HG03442 (cell line): ENCODE data around the gene CACNA1C.

Experiments
- ATAC-seq: cut with Tn5 transposase; IDR thresholded peaks from one replicate; pipeline ENCODE4 v1.9.1; 2021; ENCODE audit warnings: mild to moderate bottlenecking, moderate library complexity; ENCODE audit not compliant: unreplicated experiment

The CACNA1C gene

GRCh38 chr12:2586156-2587038 is 533.6 kb downstream of the CACNA1C start:
- ATAC-seq, result no peak

DNA sequence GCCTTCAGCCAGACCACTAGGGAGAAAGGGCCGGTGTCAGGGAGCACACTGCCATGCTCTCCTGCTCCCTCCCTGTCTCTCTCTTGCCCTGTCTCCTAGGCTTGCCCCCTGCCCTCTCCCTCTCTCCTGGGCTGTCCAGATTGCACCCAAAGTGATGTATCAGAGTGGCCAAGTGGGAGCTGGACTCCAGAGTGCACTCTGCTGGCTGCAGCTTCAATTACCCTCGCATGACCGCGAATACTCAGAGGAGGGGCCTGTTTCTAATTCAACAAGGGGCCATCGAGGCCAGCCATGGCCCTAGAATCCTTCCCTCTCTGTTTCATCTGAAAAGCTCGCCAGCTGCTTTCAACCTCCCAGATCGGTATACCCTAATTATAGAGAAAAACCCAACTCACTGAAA is 535.6 kb downstream of the CACNA1C start:
- ATAC-seq, result no peak

- ATAC-seq, result no peak
Observed at GRCh38 chr12:2589381-2589780, 536.6 kb downstream of the CACNA1C start.

DNA sequence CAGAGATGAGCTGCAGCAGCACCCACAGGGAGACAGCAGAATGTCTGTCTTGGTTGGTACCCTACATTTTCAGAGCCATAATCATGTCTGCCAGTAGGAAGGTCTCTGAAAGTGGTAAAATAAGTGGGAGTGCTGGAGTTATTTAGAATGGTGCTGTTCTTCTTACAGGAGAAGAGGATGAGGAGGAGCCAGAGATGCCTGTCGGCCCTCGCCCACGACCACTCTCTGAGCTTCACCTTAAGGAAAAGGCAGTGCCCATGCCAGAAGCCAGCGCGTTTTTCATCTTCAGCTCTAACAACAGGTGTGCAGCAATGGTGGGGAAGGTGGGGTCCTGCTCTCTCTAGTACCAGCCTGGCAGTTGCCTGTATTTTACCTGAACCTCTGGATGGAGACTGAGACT is 540.3 kb downstream of the CACNA1C start:
- ATAC-seq, result no peak

- ATAC-seq, result no peak
Observed at GRCh38 chr12:2596441-2596840, 543.7 kb downstream of the CACNA1C start.

DNA sequence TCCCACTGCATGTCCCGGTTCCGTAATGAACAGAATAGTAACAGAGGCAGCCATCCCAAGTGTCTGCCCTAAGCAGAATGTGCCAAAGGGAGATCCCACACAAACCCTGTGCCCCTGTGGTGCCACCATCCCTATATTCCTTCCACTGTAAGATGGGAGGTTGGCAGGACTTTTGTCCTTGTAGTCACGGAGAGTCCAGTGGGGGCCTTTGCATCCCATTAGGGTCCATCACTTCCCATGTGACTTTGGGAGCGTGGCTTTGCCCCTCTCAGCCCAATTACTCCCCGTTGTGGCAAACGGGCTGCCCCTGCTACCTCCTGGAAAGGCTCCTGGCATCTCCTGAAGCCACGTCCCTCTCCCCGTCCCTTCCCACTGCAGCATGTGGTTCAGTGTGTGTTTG is 552.5 kb downstream of the CACNA1C start:
- no peak for ATAC-seq

GRCh38 chr12:2606186-2606910 is 553.6 kb downstream of the CACNA1C start:
- no peak for ATAC-seq

- no peak for ATAC-seq
Observed at GRCh38 chr12:2607881-2608607, 555.3 kb downstream of the CACNA1C start.

GRCh38 chr12:2608608-2608945 is 555.8 kb downstream of the CACNA1C start:
- ATAC-seq, result no peak

- ATAC-seq, result no peak
Observed at GRCh38 chr12:2609020-2609419, 556.2 kb downstream of the CACNA1C start.

DNA sequence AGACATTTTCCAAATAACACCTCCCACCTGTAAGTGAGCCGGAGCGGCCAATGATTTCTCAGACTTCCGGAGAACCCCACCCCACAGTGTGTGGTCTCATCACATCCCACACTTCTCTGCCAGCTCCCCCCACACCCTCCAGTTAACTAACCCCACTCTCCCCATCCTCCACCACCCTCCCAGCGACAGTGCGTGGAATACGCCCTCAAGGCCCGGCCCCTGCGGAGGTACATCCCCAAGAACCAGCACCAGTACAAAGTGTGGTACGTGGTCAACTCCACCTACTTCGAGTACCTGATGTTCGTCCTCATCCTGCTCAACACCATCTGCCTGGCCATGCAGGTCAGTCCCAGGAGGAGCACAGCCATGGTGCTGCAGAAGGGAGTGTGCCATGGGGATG is 557.6 kb downstream of the CACNA1C start:
- no peak for ATAC-seq

- peak; percentile 71 for ATAC-seq
Observed at GRCh38 chr12:2613326-2614073, 560.7 kb downstream of the CACNA1C start.

- no peak for ATAC-seq
Observed at GRCh38 chr12:2614341-2614740, 561.6 kb downstream of the CACNA1C start.

DNA sequence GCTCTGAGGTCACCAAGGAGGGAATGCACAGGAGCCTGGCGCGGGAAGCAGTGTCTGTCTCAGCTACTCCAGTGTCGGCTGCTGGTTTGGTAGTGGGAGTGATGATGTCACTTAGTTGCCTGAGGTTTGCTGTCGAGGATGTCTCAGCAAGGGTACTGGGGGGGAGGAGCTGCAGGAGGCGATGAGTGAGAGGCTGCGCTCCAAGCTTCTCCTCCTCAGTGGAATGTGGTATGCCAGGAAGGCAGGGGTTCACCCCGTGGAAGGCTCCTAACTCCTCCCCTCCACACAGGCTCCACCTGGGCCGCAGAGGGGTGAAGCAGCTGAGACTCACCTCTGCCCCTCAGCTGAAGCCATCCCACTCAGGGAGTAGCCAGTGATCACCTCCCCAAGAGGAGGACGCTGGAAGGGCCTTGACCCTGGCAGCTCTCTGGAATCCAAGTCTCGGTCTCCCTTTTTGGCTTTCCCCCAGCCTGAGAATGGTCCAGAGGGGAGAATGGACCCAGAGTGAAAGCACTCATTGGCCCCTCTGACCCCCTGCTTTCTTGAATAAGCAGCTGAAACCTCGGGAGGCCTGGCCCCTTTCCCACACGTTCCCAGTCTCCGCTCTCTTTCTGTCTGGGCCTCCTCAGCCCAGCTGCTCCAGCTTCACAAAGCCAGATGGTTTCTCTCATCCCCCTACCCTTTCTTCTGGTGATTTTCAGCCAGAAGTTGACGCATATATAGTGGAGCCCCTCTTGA is 563.0 kb downstream of the CACNA1C start:
- ATAC-seq, result no peak

DNA sequence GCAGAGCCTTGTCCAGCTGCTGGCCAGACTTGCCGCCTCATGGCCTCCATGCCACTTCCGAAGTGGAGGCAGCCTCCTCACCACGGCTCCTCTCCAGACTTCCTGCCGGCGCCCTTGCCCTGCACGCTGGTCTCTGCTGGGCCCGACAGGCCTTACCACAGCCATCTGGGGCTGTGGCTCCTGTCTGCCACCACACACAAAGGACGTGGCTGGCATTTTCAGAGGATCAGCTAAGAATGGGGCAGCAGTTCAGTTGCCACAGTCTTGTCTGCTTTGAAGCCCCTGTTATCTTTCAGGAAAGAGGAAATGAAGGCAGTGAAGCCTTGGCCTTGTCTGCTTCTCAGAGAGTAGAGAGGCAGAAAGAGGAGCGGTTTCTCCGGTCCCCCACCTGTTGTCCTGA is 564.0 kb downstream of the CACNA1C start:
- ATAC-seq, result no peak

- no peak for ATAC-seq
Observed at GRCh38 chr12:2617365-2617764, 564.6 kb downstream of the CACNA1C start.

- ATAC-seq, result no peak
Observed at GRCh38 chr12:2618291-2618995, 565.7 kb downstream of the CACNA1C start.

DNA sequence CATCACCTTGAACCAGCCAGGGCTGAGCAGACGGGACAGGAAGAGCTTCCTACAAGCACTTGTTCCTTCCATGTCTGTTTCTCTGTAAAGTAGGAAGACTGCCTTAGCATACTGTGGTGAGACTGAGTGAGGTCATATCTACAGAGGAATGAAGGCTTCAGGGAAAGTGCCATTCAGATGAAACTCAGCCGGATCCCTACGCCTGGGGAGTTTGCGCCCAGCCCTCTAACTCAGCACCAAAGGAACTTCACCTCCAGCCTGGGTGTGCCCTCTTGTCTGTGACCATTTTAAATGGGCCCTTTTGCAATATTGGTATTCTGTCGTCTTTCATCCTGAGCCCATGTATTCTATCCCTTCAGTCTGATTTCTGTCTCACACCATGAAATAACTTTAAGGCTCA is 566.3 kb downstream of the CACNA1C start:
- no peak for ATAC-seq

GRCh38 chr12:2622460-2622859 is 569.7 kb downstream of the CACNA1C start:
- ATAC-seq, result no peak

DNA sequence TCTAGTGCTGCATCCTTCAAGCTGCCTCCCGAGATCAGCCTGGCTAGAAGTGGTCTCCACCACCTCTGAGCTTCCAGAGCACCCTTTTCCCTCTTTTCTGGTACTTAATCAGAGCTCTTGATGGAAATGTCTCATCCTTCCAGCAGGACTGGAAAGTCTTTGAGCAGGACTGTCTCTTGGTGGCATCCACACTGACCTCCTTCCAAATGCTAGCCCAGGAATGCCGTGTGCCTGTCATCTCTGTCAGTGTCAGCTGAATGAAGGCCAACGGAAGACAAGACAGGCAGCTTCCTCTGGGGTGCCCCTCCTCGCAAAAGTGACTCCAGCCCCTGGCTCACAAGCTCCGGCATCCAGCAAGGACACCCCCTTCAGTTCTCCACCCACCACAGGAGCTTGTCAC is 570.7 kb downstream of the CACNA1C start:
- no peak for ATAC-seq
